DMS114 treated with DMSO at 0.1 percent for 48 hours (cell line): Measurements from ENCODE around the gene EHMT1.

Source experiments
- DNase-seq: peaks from one replicate; lab custom pipeline; 2025; ENCODE audit not compliant: unreplicated experiment; lab: John Stamatoyannopoulos, UW

EHMT1 gene

GRCh38 chr9:137618105-137619067, at the start of gene EHMT1:
Gene EHMT1 (plus strand): TSS chr9:137619005. CDS start chr9:137619029, 24 bp downstream.
- DNase-seq: peak; percentile 31

- DNase-seq: no peak
Measured at GRCh38 chr9:137569609-137570203, 49.1 kb upstream of the EHMT1 start.

- DNase-seq: no peak
Measured at GRCh38 chr9:137570566-137570965, 48.2 kb upstream of the EHMT1 start.

GRCh38 chr9:137574192-137574591, 44.6 kb upstream of the EHMT1 start:
- no peak for DNase-seq

GRCh38 chr9:137575364-137575715, 43.5 kb upstream of the EHMT1 start:
- DNase-seq: no peak

- no peak for DNase-seq
Measured at GRCh38 chr9:137575716-137576411, 42.9 kb upstream of the EHMT1 start.

GRCh38 chr9:137578518-137579258, 40.1 kb upstream of the EHMT1 start, which contains the start of gene DPH7:
Gene DPH7 (minus strand): TSS chr9:137578925. CDS start chr9:137578777, 148 bp downstream.
- DNase-seq: peak; percentile 76

- no peak for DNase-seq
Measured at GRCh38 chr9:137579259-137579604, 39.6 kb upstream of the EHMT1 start.

- no peak for DNase-seq
Measured at GRCh38 chr9:137580209-137580953, 38.4 kb upstream of the EHMT1 start.

- DNase-seq: no peak
Measured at GRCh38 chr9:137580954-137581322, 37.9 kb upstream of the EHMT1 start.

- DNase-seq: no peak
Measured at GRCh38 chr9:137581361-137582285, 37.2 kb upstream of the EHMT1 start.

- no peak for DNase-seq
Measured at GRCh38 chr9:137582286-137582860, 36.4 kb upstream of the EHMT1 start.

- no peak for DNase-seq
Measured at GRCh38 chr9:137583347-137583746, 35.5 kb upstream of the EHMT1 start.

GRCh38 chr9:137583957-137584356, 34.8 kb upstream of the EHMT1 start:
- DNase-seq: no peak

GRCh38 chr9:137586854-137587253, 32.0 kb upstream of the EHMT1 start:
- DNase-seq: no peak

- DNase-seq: no peak
Measured at GRCh38 chr9:137588311-137588710, 30.5 kb upstream of the EHMT1 start.

GRCh38 chr9:137588891-137589290, 29.9 kb upstream of the EHMT1 start:
- no peak for DNase-seq

GRCh38 chr9:137589441-137590122, 29.2 kb upstream of the EHMT1 start:
- no peak for DNase-seq

- no peak for DNase-seq
Measured at GRCh38 chr9:137590123-137590468, 28.7 kb upstream of the EHMT1 start.
